Measurements from ENCODE around the gene DNAAF9. TPM values are rescaled to one million over a fixed set of nuclear protein-coding genes. Genes with fewer than 3 reads are reported as not detected.

Gene DNAAF9
- total and polyA plus RNA-seq, 2 donors (not counting 1 experiment from before 2014, with no cell fraction given), result 2.6 to 7.7 TPM

- H3K27me3 ChIP-seq (replicated peaks in 1 of 4; ENCODE audit: control extremely low read depth in 1 of 4, control insufficient read depth in 3 of 4, insufficient read depth in 4 of 4, low read length in 3 of 4), result no peaks in the 10 kb centered on the region
- no peaks in the 10 kb centered on the region for H3K4me1 Mint-ChIP-seq
- H3K79me2 ChIP-seq (ENCODE audit: control insufficient read depth, insufficient read depth, low read length), result no peaks in the 10 kb centered on the region
- no peak for DNase-seq
- ChIA-PET CTCF (interaction anchor here (1.2 kb wide), 1 partner anchor 33 kb away, joined by 3 read pairs; no protein-coding TSS in a partner anchor), POLR2A (no interaction called here)
- H3K4me1 ChIP-seq (ENCODE audit: control insufficient read depth in 2 of 2, insufficient read depth in 2 of 2, low read length in 2 of 2), result no peaks in the 10 kb centered on the region
- no peak overlapping the region for H3K4me3 ChIP-seq (ENCODE audit: control extremely low read depth in 1 of 5, extremely low read depth in 1 of 5, insufficient read depth in 1 of 5, low read depth in 2 of 5, low read length in 4 of 5)
- H3K4me2 ChIP-seq (replicated peaks; ENCODE audit: low read depth, low read length, poor library complexity, severe bottlenecking), result no peak overlapping the region
- peaks cover 32% of the 10 kb centered on the region for H3K27me3 Mint-ChIP-seq
- H2AFZ ChIP-seq (ENCODE audit: insufficient read depth, low read depth, low read length, poor library complexity, severe bottlenecking), result no peak overlapping the region
- no peaks in the 10 kb centered on the region for H3K9me3 Mint-ChIP-seq (ENCODE audit: insufficient read depth)
- no peak for ATAC-seq (ENCODE audit: low read depth)
- H3K4me3 Mint-ChIP-seq, result no peak overlapping the region
- H3K27ac ChIP-seq (ENCODE audit: low read length in 2 of 2), result no peak overlapping the region
- H4K20me1 ChIP-seq (ENCODE audit: control insufficient read depth, insufficient read depth, low read length, poor library complexity, severe bottlenecking), result no peaks in the 10 kb centered on the region
- WGBS (ENCODE audit: insufficient coverage), result no CpG with 5 or more reads among the region's 2 CpGs
- no peak overlapping the region for H3K27ac Mint-ChIP-seq
- H3K9me3 ChIP-seq (ENCODE audit: control extremely low read depth in 1 of 3, control insufficient read depth in 2 of 3, insufficient read depth in 1 of 3, low read length in 2 of 3), result no peaks in the 10 kb centered on the region
- no peaks in the 10 kb centered on the region for H3K36me3 ChIP-seq (replicated peaks in 1 of 2; ENCODE audit: control extremely low read depth in 1 of 2, control insufficient read depth in 1 of 2, extremely low read depth in 1 of 2, insufficient read depth in 2 of 2, low read length in 1 of 2)
- TF ChIP-seq CTCF (IDR thresholded peaks at IDR 0.05), result no peak
- TF ChIP-seq EZH2 (IDR thresholded peaks at IDR 0.05; ENCODE audit: borderline replicate concordance, insufficient read depth, low read depth, low read length, poor library complexity, severe bottlenecking), result no peak
- H3K9ac ChIP-seq (ENCODE audit: low read length), result no peak overlapping the region
- intact Hi-C loops (cut with micrococcal nuclease), result no loop called here
These were observed 44.7 kb upstream of the DNAAF9 start for GRCh38 chr20:3452136-3452535.

- ATAC-seq (ENCODE audit: low read depth), result no peak
These were observed 41.9 kb upstream of the DNAAF9 start for GRCh38 chr20:3449319-3449718.

More at GRCh38 chr20:3449319-3449718, 41.9 kb upstream of the DNAAF9 start:
- Mint-ChIP-seq H3K4me1 (no peaks in the 10 kb centered on the region), H3K27me3 (peaks cover 33% of the 10 kb centered on the region), H3K27ac (no peak overlapping the region), H3K9me3 (ENCODE audit: insufficient read depth) (no peaks in the 10 kb centered on the region), H3K4me3 (no peak overlapping the region)
- TF ChIP-seq CTCF (IDR thresholded peaks at IDR 0.05), result no peak
- no peak for TF ChIP-seq EZH2 (IDR thresholded peaks at IDR 0.05; ENCODE audit: borderline replicate concordance, insufficient read depth, low read depth, low read length, poor library complexity, severe bottlenecking)
- ChIA-PET POLR2A (no interaction called here), CTCF (no interaction called here)
- Histone ChIP-seq H3K9ac (ENCODE audit: low read length) (no peak overlapping the region), H3K4me1 (ENCODE audit: control insufficient read depth in 2 of 2, insufficient read depth in 2 of 2, low read length in 2 of 2) (no peaks in the 10 kb centered on the region), H3K9me3 (ENCODE audit: control extremely low read depth in 1 of 3, control insufficient read depth in 2 of 3, insufficient read depth in 1 of 3, low read length in 2 of 3) (no peaks in the 10 kb centered on the region), H2AFZ (ENCODE audit: insufficient read depth, low read depth, low read length, poor library complexity, severe bottlenecking) (no peak overlapping the region), H3K4me2 (replicated peaks; ENCODE audit: low read depth, low read length, poor library complexity, severe bottlenecking) (no peak overlapping the region), H4K20me1 (ENCODE audit: control insufficient read depth, insufficient read depth, low read length, poor library complexity, severe bottlenecking) (no peaks in the 10 kb centered on the region), H3K36me3 (replicated peaks in 1 of 2; ENCODE audit: control extremely low read depth in 1 of 2, control insufficient read depth in 1 of 2, extremely low read depth in 1 of 2, insufficient read depth in 2 of 2, low read length in 1 of 2) (no peaks in the 10 kb centered on the region), H3K4me3 (ENCODE audit: control extremely low read depth in 1 of 5, extremely low read depth in 1 of 5, insufficient read depth in 1 of 5, low read depth in 2 of 5, low read length in 4 of 5) (no peak overlapping the region), H3K27me3 (replicated peaks in 1 of 4; ENCODE audit: control extremely low read depth in 1 of 4, control insufficient read depth in 3 of 4, insufficient read depth in 4 of 4, low read length in 3 of 4) (no peaks in the 10 kb centered on the region), H3K79me2 (ENCODE audit: control insufficient read depth, insufficient read depth, low read length) (no peaks in the 10 kb centered on the region), H3K27ac (ENCODE audit: low read length in 2 of 2) (no peak overlapping the region)
- intact Hi-C loops (cut with micrococcal nuclease), result no loop called here
- WGBS (ENCODE audit: insufficient coverage), result no CpG with 5 or more reads among the region's 1 CpG
- DNase-seq, result no peak

Measured in B cell (primary cell).